ENCODE results near the gene DYSF. TPM values are rescaled to one million over a fixed set of nuclear protein-coding genes. Genes with fewer than 3 reads are reported as not detected.

Gene DYSF
- polyA plus RNA-seq, 1 of the 3 experiments (the other 2 are of a cell fraction) = 0.10 TPM

DNA sequence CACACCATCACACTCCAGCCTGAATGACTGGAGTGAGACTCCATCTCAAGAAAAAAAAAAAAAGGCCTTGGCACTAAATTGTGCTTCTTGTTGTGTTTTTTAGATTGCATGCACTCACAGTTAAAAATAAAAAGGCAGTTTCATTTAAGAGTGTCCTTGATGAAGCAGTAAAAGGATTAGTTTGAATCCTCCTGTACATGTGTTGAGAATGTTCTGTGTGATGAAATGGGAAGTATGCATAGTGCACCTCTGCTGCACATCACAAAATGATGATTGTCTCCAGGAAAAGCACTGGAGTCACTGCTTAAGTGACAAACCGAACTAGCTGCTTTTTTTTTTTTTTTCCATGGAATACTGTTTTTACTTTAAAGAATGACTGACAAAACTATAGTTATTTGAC is 23.1 kb downstream of the DYSF start (continued):
- TF ChIP-seq IRF3 (IDR thresholded peaks at IDR 0.05; ENCODE audit: low read depth, low read length) = no peak

GRCh38 chr2:71477231-71477691 is 23.9 kb downstream of the DYSF start:
- WGBS (ENCODE audit: low lambda C conversion rate) = 60% methylated on average over 6 of the region's 6 CpGs
- no peak for DNase-seq
- Histone ChIP-seq H3K79me2 (ENCODE audit: insufficient read depth) (no peaks in the 10 kb centered on the region), H3K27me3 (ENCODE audit: insufficient read depth) (0 out of 2 replicates have a peak, but pooled peaks cover 6% of the 10 kb centered on the region), H3K4me1 (ENCODE audit: control insufficient read depth in 1 of 2, insufficient read depth in 2 of 2, low read depth in 1 of 2, low read length in 1 of 2) (no peaks in the 10 kb centered on the region), H3F3A (replicated peaks; ENCODE audit: insufficient read depth) (no peaks in the 10 kb centered on the region), H3K9me3 (no peaks in the 10 kb centered on the region), H3K27ac (ENCODE audit: low read depth in 2 of 2, low read length in 1 of 2) (no peak overlapping the region), H3K9me2 (no peaks in the 10 kb centered on the region), H2AFZ (ENCODE audit: low read depth) (no peak overlapping the region), H3K9ac (no peak overlapping the region), H3K4me2 (no peak overlapping the region), H3K36me3 (replicated peaks in 1 of 2; ENCODE audit: control insufficient read depth in 1 of 2, insufficient read depth in 2 of 2, low read length in 1 of 2) (no peaks in the 10 kb centered on the region), H3K4me3 (ENCODE audit: low read depth in 2 of 2, low read length in 1 of 2) (no peak overlapping the region), H4K20me1 (ENCODE audit: insufficient read depth) (no peaks in the 10 kb centered on the region)
- ChIA-PET POLR2A (no interaction called here), CTCF (interaction anchor here (1.3 to 2.5 kb wide), 3 partner anchors 16 to 47 kb away, joined by 3 to 9 read pairs (median 4); no protein-coding TSS in a partner anchor)
- TF ChIP-seq GATA2 (CRISPR knock-in tag; IDR thresholded peaks at IDR 0.05) (no peak), RCOR1 (IDR thresholded peaks at IDR 0.05; ENCODE audit: low read length) (no peak), JUND (IDR thresholded peaks at IDR 0.05) (no peak), SIN3A (IDR thresholded peaks at IDR 0.05; ENCODE audit: borderline replicate concordance, low read depth, low read length) (no peak), EP300 (IDR thresholded peaks at IDR 0.05; ENCODE audit: borderline replicate concordance in 1 of 2, low read depth in 1 of 2, low read length in 1 of 2) (no peak), YY1 (IDR thresholded peaks at IDR 0.05; ENCODE audit: low read depth) (no peak), TEAD4 (IDR thresholded peaks at IDR 0.05; ENCODE audit: borderline replicate concordance, insufficient read depth) (no peak), FOXM1 (IDR thresholded peaks at IDR 0.05; ENCODE audit: low read depth) (no peak), RAD21 (IDR thresholded peaks at IDR 0.05; ENCODE audit: low read length) (no peak), ELF1 (IDR thresholded peaks at IDR 0.05) (no peak), RXRA (IDR thresholded peaks at IDR 0.05; ENCODE audit: borderline replicate concordance, low read depth) (no peak), EZH2phosphoT487 (IDR thresholded peaks at IDR 0.05; ENCODE audit: borderline replicate concordance, low read depth) (no peak), CHD2 (IDR thresholded peaks at IDR 0.05; ENCODE audit: low read length, partially characterized antibody) (no peak), NRF1 (IDR thresholded peaks at IDR 0.05; ENCODE audit: low read depth, low read length) (no peak), GABPA (IDR thresholded peaks at IDR 0.05; ENCODE audit: low read depth) (no peak), FOXJ3 (CRISPR knock-in tag; IDR thresholded peaks at IDR 0.05) (no peak), POLR2AphosphoS5 (IDR thresholded peaks at IDR 0.05; ENCODE audit: low read depth, low read length) (no peak)
- TF ChIP-seq, protein P1, sequence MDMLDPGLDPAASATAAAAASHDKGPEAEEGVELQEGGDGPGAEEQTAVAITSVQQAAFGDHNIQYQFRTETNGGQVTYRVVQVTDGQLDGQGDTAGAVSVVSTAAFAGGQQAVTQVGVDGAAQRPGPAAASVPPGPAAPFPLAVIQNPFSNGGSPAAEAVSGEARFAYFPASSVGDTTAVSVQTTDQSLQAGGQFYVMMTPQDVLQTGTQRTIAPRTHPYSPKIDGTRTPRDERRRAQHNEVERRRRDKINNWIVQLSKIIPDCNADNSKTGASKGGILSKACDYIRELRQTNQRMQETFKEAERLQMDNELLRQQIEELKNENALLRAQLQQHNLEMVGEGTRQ (IDR thresholded peaks at IDR 0.05; ENCODE audit: borderline replicate concordance, low read depth, low read length) = no peak
- TF ChIP-seq, protein P2, sequence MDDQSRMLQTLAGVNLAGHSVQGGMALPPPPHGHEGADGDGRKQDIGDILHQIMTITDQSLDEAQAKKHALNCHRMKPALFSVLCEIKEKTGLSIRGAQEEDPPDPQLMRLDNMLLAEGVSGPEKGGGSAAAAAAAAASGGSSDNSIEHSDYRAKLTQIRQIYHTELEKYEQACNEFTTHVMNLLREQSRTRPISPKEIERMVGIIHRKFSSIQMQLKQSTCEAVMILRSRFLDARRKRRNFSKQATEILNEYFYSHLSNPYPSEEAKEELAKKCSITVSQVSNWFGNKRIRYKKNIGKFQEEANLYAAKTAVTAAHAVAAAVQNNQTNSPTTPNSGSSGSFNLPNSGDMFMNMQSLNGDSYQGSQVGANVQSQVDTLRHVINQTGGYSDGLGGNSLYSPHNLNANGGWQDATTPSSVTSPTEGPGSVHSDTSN (IDR thresholded peaks at IDR 0.05) = no peak
